ENCODE results near the gene NPL.

NPL gene

GRCh38 chr1:182779530-182779929, 10.0 kb upstream of the NPL start:
- no peak for ATAC-seq

DNA sequence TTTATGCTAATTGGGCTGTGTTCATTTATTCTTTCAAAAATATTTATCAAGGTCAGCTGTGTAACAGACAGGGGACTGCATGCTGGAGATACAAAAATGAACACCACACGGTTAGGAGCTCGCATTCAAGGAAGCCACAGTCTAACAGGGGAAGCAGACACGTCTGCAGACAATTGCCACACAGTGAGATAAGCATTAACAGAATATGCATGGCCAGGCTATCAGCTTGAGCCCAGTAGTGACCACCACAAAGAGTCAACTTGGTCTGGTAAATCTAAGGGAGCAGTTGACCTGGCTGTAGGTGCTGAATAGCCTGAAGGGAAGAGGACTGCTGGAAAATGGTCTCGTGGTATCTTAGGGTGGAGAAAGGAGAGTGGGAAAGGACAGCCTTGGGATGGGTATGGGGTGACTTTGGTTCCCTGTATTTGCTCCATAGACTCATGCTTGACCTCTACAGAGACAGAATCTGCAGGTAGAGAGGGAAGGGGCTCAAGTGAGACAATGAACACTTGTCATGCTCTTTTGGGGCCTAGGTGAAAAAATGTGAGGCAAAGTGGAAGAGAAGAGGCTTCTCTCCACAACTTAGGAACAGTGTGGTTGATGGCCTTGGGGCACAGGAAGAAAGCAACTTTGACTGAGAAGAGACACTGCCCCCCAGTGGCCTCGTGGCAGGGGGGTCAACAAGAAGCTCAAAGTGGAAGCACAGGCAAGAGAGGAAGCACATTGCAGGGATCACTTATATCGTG, 7.6 kb upstream of the NPL start:
- ATAC-seq: peak; percentile 66 to 73

DNA sequence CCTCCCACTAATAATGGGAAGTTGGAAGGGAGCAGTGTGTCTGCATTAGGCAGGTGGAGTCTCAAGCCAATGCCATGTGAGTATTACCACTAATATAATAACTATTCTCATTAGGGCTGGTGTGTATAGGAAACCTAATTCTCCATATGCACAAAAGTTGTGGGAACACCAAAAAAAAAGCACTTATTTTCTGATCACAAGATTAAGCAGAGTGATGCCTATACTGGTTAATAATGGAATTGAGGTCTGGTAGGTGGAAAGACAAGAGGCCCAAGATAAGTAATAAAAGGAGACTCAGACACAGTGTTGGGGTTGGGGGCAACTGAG, 7.0 kb upstream of the NPL start:
- no peak for ATAC-seq

DNA sequence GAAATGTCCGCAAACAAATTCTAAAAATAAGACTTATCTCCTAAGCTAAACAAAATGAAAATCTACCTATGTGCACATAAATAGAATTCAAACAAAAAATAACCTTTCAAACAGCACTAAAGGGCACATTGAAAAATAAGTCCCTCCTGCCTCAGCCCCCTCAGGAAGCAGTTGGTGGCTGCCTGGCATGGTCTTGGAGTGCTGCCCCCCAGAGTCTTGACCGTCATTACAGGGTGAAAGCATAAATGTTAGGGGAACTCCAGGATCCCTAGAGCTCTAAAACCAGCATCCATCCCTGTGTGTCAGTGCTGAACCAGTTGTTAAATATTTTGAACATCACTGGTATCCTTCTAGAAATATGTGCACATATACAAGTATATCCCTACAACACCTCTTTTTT, 6.5 kb upstream of the NPL start:
- ATAC-seq: no peak

- ATAC-seq: no peak
Observed at GRCh38 chr1:182784556-182785171, 4.9 kb upstream of the NPL start.

- no peak for ATAC-seq
Observed at GRCh38 chr1:182785181-182785580, 4.4 kb upstream of the NPL start.

DNA sequence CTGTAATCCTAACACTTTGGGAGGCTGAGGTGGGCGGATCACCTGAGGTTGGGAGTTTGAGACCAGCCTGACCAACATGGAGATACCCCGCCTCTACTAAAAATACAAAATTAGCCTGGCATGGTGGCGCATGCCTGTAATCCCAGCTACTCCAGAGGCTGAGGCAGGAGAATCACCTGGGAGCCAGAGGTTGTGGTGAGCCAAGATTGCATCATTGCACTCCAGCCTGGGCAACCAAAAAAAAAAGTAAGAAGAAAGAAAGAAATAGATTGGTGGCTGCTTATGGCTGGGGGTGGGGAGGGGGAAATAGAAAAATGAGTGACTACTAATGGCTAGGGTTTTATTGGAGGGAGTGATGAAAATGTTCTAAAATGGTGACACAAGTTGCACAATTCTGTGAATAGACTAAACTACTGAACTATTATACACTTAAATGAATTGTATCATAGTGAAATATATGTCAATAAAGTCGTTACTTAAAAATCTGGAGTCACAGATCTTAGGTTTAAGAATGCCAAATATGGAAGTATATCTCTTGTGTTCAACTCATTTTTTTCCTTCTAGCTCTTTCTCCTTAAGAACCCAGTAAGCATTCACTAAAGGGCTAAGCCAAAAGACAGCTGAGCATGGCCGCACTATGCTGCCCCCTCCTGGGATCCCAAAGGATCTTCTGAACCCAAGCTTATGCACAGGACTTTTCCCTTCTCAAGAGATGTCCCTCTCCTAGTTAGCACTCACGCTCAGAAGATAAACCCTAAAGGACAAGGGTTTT, 3.2 kb upstream of the NPL start:
- no peak for ATAC-seq

- no peak for ATAC-seq
Observed at GRCh38 chr1:182786995-182787324, 2.6 kb upstream of the NPL start.

- ATAC-seq: no peak
Observed at GRCh38 chr1:182791281-182792179, 2.0 kb downstream of the NPL start.

DNA sequence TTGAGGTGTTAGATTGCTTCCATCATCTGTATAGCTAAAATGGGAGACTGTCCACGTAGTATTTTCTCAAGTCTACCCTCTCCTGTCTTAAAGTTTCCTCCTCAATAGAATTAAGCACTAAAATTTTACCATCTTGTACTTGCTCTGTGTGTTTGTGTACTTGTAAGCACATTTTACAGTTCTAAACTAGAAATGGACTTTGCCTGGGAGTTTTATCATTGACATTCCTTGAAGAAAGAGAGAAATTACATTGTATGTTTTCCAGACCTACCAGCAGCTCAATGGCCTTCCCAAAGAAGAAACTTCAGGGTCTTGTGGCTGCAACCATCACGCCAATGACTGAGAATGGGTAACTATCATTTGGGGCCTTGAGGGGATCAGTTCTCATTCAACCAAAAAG, 4.5 kb downstream of the NPL start:
- ATAC-seq: no peak

GRCh38 chr1:182794676-182795201, 5.2 kb downstream of the NPL start:
- no peak for ATAC-seq

- no peak for ATAC-seq
Observed at GRCh38 chr1:182795563-182796228, 6.1 kb downstream of the NPL start.

GRCh38 chr1:182802006-182802803, 12.6 kb downstream of the NPL start:
- no peak for ATAC-seq

- ATAC-seq: no peak
Observed at GRCh38 chr1:182803846-182804245, 14.3 kb downstream of the NPL start.

GRCh38 chr1:182806015-182806678, 16.6 kb downstream of the NPL start:
- ATAC-seq: no peak

DNA sequence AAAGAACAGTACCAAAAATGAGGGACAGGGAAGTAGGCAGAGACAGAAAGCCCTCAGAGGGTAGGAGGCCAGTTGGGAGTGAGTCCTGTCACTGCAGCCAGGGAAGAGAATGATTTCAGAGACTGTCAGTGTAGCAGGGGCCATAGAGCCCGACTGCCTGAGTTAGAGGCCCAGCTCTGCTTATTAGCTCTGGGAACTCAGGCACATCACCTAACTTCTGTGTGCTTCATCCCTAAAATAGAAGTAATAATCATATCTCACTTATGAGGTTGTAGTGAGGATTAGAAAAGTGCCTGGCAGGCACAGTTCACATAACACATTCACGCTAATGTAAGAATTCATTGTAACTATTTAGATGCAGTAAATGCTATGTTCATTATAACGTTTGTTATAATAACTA, 18.3 kb downstream of the NPL start:
- no peak for ATAC-seq

GRCh38 chr1:182809414-182809957, 19.9 kb downstream of the NPL start:
- ATAC-seq: no peak

GRCh38 chr1:182811975-182812722, 22.6 kb downstream of the NPL start:
- no peak for ATAC-seq

- ATAC-seq: no peak
Observed at GRCh38 chr1:182816863-182817262, 27.3 kb downstream of the NPL start.

GRCh38 chr1:182817802-182818201, 28.2 kb downstream of the NPL start:
- ATAC-seq: no peak

All from activated CD4-positive, CD25-positive, alpha-beta regulatory T cell treated with anti-CD3 and anti-CD28 coated beads, Interleukin-2, amount 50 U/mL, for 24 hours (primary cell).